NCI-H1417 (cell line): ENCODE measurements around the gene CLEC4F.

Experiments
- DNase-seq, 3 experiments: peaks; one replicate each; lab custom pipeline; 2025; lab: John Stamatoyannopoulos, UW

The CLEC4F gene

DNA sequence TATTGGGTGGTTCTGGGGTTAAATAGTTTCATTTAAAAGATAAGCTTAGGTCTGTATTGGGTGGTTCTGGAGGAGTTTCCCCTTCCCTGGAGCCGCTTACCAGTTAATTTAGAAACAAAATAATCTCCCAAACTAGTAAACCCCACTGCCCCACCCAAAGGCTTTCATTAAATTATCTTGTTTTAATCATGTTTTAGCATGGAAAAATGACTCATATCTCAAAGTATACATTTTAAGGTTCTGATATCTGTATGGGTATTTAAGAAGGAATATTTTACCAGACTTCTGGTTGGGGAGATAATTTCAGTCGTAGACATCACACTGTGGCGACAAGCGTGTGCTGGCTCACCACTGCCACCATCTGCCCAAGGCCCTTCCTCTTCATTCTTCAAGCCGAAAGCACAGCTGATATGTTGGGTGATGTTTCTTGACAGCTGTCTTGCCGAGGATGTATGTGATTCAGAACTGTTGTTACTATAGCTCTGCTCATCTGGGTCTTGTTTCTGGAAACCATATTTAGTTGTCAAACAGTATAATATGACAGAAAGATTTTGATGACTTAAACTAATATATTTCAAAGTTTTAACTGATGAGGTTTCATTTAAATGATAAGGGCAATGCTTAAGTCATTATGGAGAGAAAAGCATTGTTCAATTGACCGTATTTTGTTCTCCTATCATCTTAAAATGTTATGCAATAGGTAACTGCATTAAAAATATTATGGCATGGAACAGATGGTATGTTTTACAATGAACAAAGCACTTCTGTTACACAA, 35.1 kb downstream of the CLEC4F start:
- peak; percentile 29 to 69 (median 33) for DNase-seq

GRCh38 chr2:70784320-70784719, 36.1 kb downstream of the CLEC4F start:
- DNase-seq = no peak

- DNase-seq = no peak
Observed at GRCh38 chr2:70779911-70780545, 40.4 kb downstream of the CLEC4F start.

- no peak for DNase-seq
Observed at GRCh38 chr2:70779491-70779890, 40.9 kb downstream of the CLEC4F start.

GRCh38 chr2:70778676-70779075, 41.7 kb downstream of the CLEC4F start:
- no peak for DNase-seq

GRCh38 chr2:70777450-70777849, 42.9 kb downstream of the CLEC4F start:
- no peak for DNase-seq

DNA sequence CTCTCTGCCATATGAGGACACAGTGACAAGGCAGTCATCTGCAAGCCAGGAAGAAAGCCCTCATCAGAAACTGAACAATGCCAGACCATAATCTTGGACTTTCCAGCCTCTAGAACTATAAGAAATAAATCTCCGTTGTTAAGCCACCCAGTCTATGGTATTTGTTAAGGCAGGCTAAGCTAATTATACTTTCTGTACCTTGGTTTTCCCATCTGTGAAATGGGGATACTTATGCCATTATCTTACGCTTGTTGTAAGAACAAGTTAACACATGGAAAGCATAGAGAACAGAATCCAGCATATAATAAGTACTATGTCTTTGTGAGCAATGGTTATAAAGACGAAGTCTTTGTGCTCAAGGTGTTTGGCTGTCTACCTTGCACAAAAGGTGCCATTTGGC, 44.1 kb downstream of the CLEC4F start:
- DNase-seq = no peak

- no peak for DNase-seq
Observed at GRCh38 chr2:70775141-70775540, 45.3 kb downstream of the CLEC4F start.

GRCh38 chr2:70772486-70773155, 47.8 kb downstream of the CLEC4F start:
- no peak for DNase-seq

- no peak for DNase-seq
Observed at GRCh38 chr2:70771446-70771845, 49.0 kb downstream of the CLEC4F start.

GRCh38 chr2:70769450-70769849, 50.9 kb downstream of the CLEC4F start:
- no peak for DNase-seq

DNA sequence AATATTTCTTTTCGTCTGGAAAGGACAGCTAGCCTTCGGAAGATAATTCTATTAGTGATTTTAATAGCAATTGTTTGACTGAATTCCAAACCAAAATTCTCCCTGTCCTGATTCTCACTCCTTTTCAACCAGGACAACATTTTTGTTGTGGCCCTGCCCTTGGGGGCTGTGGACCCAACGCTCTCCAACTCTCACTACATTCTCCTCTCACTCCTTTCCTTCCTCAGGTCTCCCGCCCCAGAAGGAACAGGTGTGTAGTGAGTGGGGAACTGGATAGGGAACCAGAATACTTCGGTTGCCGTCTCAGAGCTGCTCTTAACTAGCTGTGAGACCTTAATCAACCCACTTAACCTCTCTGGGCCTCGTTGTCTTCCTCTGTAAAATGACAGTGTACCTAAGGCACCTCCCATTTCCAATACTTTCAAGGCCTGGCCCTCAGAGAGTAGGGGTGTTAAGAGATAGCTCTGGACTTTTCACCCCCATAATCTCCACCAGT, 51.8 kb downstream of the CLEC4F start:
- DNase-seq = peak in 2 of 3 experiments; percentile 45 to 57

- peak; percentile 54 to 91 (median 90) for DNase-seq
Observed at GRCh38 chr2:70767699-70768589, 52.5 kb downstream of the CLEC4F start, which contains the start of gene ADD2. TSS of gene ADD2 (minus strand) at chr2:70768200. CDS start at chr2:70706408, 61,792 bp downstream.

DNA sequence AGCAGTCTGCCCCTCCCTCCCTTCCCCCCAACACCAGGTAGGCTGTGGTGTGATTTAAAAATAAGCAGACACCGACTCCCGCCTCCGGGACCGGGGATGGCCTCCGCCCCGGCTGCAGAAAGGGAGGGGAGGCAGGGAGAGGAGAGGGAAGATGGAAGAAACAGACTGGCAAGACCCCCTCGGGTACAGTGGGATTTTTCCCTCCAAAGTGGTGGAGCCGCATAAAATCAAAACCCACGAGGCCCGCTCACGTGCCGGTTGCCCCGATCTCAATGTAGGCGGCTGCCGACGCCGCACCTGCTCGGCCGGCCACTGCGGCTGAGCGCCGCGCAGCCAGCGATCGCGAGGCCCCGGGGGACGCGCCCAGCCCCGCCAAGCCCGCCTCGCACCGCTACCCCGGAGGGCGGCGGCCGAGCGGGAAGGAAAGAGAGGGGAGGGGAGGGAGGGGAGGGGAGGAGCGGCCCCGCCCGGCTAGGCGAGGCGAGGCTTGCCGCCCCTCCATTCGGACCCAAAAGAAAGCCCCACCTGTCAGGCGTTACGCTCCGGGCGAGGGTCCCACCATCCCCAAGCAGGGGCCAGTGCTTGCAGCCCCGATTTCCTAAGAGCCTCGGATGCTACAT, 53.2 kb downstream of the CLEC4F start:
- DNase-seq = peak; percentile 45 to 93 (median 91)

GRCh38 chr2:70766357-70767078, 53.9 kb downstream of the CLEC4F start:
- DNase-seq = peak in 2 of 3 experiments; percentile 55 to 77

GRCh38 chr2:70765507-70765906, 54.9 kb downstream of the CLEC4F start:
- no peak for DNase-seq

GRCh38 chr2:70759446-70759845, 61.0 kb downstream of the CLEC4F start:
- DNase-seq = no peak
